Pancreas (tissue), 10 donors: ENCODE measurements around the gene CFAP97. TPM values are rescaled to one million over a fixed set of nuclear protein-coding genes. Genes with fewer than 3 reads are reported as not detected.
A peak's percentile ranks its signal among the peaks of the same experiment; 100 is the strongest.

ENCODE experiments used
- ATAC-seq, 4 donors: fragments of 200-7000 bp; cut with Tn5 transposase; one replicate each; pipeline versions ENCODE4 v1.8.0 to v1.9.1; 2020; ENCODE audit warnings: mild to moderate bottlenecking in 4 of 4, moderate library complexity in 4 of 4
- DNase-seq, 6 donors: peaks; one replicate each; pipeline ENCODE4 v3.0.0-alpha.2; 2020
- FAIRE-seq: peaks from 2 replicates; lab custom pipeline; 2012; peaks lifted over from hg19 to GRCh38; lab: Jason Lieb, UNC
- H3K27ac ChIP-seq, 4 donors: fragments of 200-600 bp; sonication (generic); 1 replicate in 3 of 4; 2 replicates in 1 of 4; pipeline versions ENCODE4 v1.5.0 to v1.8.0; 2020
- H3K27me3 ChIP-seq, 4 donors: fragments of 200-600 bp; one replicate each; pipeline ENCODE4 v1.8.0; 2021
- H3K36me3 ChIP-seq, 3 donors: fragments of 200-600 bp; sonication (generic) in 1 of 3; one replicate each; pipeline versions ENCODE4 v1.5.0 to v1.8.0; 2020 to 2021
- H3K4me1 ChIP-seq, 3 donors: fragments of 200-600 bp; one replicate each; pipeline ENCODE4 v1.8.0; 2021
- H3K4me3 ChIP-seq, 4 donors: fragments of 200-600 bp; sonication (generic) in 2 of 4; one replicate each; pipeline versions ENCODE4 v1.5.0 to v1.8.0; 2020 to 2021
- H3K9me3 ChIP-seq, 4 donors: fragments of 200-600 bp; one replicate each; pipeline ENCODE4 v1.8.0; 2021
- WGBS, 2 donors: extraction: QIAGEN DNeasy Blood & Tissue Kit; methylation state at CpG; one replicate each; pipeline ENCODE4 v1.1.7; 2013; 5-methylcytosine and 5-hydroxymethylcytosine counted together
- intact Hi-C, 3 donors: fragments of 100-400 bp; cut with DNase I; formaldehyde crosslinking; loops; one replicate each; pipeline versions ENCODE4 v1.11.1 to v1.14.2; 2022
- polyA plus RNA-seq, 2 donors: library from polyadenylated mRNA; stranded (reverse); fragments of 200-250 nt; gene quantifications; one replicate each; pipeline ENCODE4 v1.2.3, GENCODE V29; 2013
- total RNA-seq, 6 donors: library from RNA; stranded (reverse); fragmentation: NEBNext Ultra II Directional in 4 of 6; extraction: Animal tissue kit (Norgen Biotek cat#: 25700) in 4 of 6; gene quantifications; one replicate each; pipeline versions ENCODE4 v1.2.1 to v1.2.4, GENCODE V29; 2021 to 2023
- TF ChIP-seq, protein P1 (sequence below), 4 donors: fragments of 200-600 bp; sonication (generic) in 3 of 4; IDR thresholded peaks; one replicate each; pipeline versions ENCODE4 v1.5.0 to v1.8.0; 2021; ENCODE audit warnings: antibody characterized with exemption in 4 of 4
- donor health status: healthy with polysubstance abuse.
- donor health status: DM: no; HTN: no; CAD: no; lungs with moderate emphysema.
- donor health status: DM: no; HTN: no; CAD: no.
- donor health status: control.
- donor health status: control.
- donor health status: Bipolar disorder and iron deficiency.
- donor health status: DM: yes; HTN: yes; CAD: no.
- donor health status: DM: no; HTN: no; CAD: no.
- donor health status: DM: no; HTN: no; CAD: no.
- donor health status: DM: yes; HTN: yes; CAD: no.

The CFAP97 gene
- total and polyA plus RNA-seq, 8 donors, result 3.4 to 19.2 (median 14.4) TPM

DNA sequence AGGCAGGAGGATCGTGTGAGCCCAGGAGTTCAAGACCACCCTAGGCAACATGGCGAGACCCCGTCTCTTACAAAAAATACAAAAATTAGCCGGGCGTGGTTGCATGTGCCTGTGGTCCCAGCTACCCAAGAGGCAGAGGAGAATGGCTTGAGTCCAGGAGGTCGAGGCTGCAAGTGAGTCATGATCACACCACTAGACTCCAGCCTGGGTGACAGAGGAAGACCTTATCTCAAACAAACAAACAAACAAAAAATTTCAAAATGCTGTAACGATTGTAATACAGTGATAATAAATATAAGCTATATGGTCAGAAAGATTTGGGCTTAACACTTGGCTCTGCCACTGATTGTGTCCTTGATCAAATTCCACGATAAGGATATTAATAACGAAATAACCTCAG, 36.6 kb downstream of the CFAP97 start:
- WGBS, 2 donors, result 81 to 85% methylated on average over 9 of the region's 9 CpGs
- intact Hi-C loops, result no loop called here
- H3K9me3 ChIP-seq, result no peaks in the 10 kb centered on the region
- TF ChIP-seq, protein P1, sequence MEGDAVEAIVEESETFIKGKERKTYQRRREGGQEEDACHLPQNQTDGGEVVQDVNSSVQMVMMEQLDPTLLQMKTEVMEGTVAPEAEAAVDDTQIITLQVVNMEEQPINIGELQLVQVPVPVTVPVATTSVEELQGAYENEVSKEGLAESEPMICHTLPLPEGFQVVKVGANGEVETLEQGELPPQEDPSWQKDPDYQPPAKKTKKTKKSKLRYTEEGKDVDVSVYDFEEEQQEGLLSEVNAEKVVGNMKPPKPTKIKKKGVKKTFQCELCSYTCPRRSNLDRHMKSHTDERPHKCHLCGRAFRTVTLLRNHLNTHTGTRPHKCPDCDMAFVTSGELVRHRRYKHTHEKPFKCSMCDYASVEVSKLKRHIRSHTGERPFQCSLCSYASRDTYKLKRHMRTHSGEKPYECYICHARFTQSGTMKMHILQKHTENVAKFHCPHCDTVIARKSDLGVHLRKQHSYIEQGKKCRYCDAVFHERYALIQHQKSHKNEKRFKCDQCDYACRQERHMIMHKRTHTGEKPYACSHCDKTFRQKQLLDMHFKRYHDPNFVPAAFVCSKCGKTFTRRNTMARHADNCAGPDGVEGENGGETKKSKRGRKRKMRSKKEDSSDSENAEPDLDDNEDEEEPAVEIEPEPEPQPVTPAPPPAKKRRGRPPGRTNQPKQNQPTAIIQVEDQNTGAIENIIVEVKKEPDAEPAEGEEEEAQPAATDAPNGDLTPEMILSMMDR (IDR thresholded peaks at IDR 0.05), result no peak
- ATAC-seq, result no peak
- peaks cover 0 to 21% (median 4%) of the 10 kb centered on the region in 3 donors for H3K36me3 ChIP-seq
- FAIRE-seq, result no peak
- no peaks in the 10 kb centered on the region for H3K4me1 ChIP-seq
- no peak overlapping the region for H3K27ac ChIP-seq
- DNase-seq, result no peak
- no peaks in the 10 kb centered on the region for H3K27me3 ChIP-seq
- no peak overlapping the region for H3K4me3 ChIP-seq

DNA sequence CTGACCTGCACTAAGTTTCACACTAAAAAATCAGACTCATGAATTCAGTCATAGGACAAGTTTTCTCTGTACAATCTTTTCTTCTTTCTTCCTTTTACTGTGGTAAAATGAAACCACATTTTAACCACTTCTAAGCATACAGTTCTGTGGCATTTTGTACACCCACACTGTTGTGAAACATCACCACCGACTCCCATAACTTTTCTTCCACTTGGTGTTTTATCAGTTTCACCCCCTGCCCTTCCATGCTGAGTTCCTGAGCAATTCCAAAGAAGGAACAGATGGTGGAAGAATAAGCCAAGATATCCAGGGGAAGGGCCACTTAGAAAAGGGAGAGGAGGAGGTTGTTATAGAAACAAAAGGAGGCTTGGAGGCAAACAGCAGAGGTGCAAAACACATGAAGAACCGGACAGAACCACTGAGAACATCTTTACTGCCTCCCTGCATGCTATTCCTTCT, 38.2 kb downstream of the CFAP97 start:
- Histone ChIP-seq H3K4me1 (no peaks in the 10 kb centered on the region), H3K27ac (no peak overlapping the region), H3K4me3 (no peak overlapping the region), H3K27me3 (no peaks in the 10 kb centered on the region), H3K36me3 (peaks cover 0 to 22% (median 7%) of the 10 kb centered on the region in 3 donors), H3K9me3 (no peaks in the 10 kb centered on the region)
- intact Hi-C loops, result no loop called here
- DNase-seq (no peak), ATAC-seq (peak in 1 of 4 donors; percentile 27), FAIRE-seq (no peak)
- TF ChIP-seq, protein P1 (IDR thresholded peaks at IDR 0.05), result no peak
- 63 to 77% methylated on average over 2 of the region's 2 CpGs for WGBS, 2 donors

DNA sequence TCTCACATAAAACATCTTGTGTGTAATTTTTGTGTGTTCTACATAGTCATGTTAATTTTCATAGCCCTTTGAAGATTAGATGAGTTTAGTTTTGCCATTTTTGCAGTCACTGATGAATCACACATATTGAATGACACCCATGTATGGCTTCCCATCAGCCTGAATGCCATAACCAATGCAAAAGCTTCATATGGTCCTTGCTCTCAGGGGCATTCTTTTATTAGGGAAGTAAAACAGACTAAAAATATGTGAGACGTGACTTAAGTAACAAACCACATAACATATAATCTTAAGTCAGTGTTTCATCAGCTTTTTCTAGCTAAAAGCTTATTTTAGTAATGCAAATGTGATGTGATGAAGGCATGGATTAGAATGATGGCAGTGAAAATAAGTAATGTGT, 52.5 kb downstream of the CFAP97 start:
- intact Hi-C loops, result no loop called here
- 92 to 98% methylated on average over 1 of the region's 1 CpG for WGBS, 2 donors
- peaks cover 0 to 4% (median 0%) of the 10 kb centered on the region in 3 donors for H3K36me3 ChIP-seq
- no peak for DNase-seq
- H3K4me1 ChIP-seq, result no peaks in the 10 kb centered on the region
- H3K9me3 ChIP-seq, result no peaks in the 10 kb centered on the region
- H3K27me3 ChIP-seq, result no peaks in the 10 kb centered on the region
- no peak overlapping the region for H3K4me3 ChIP-seq
- no peak for FAIRE-seq
- ATAC-seq, result no peak
- TF ChIP-seq, protein P1 (IDR thresholded peaks at IDR 0.05), result no peak
- no peak overlapping the region for H3K27ac ChIP-seq

DNA sequence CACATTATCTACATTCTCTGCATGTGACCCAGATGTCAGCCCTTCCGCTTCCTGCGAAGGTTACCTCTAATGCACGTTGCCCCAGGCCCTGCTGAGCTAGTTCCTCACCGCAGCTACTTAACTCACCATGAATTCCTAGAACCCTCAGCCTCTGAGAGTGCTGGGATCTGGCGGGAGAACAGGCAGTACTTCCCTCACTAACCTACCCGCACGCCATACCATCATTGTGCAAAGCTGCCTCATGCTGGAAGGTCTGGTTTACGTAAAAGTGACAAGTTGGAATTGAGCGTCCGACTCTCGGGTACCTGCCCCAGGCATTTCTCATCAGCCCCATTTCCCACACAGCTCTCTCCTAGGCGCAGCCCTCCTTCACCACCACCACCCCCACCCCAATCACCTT, 54.4 kb downstream of the CFAP97 start:
- Histone ChIP-seq H3K36me3 (peaks cover 0 to 5% (median 0%) of the 10 kb centered on the region in 3 donors), H3K4me1 (no peaks in the 10 kb centered on the region), H3K27ac (no peak overlapping the region), H3K9me3 (no peaks in the 10 kb centered on the region), H3K4me3 (no peak overlapping the region), H3K27me3 (no peaks in the 10 kb centered on the region)
- DNase-seq, result no peak
- TF ChIP-seq, protein P1 (IDR thresholded peaks at IDR 0.05), result no peak
- intact Hi-C loops, result no loop called here
- 93 to 94% methylated on average over 12 of the region's 12 CpGs for WGBS, 2 donors
- ATAC-seq, result no peak
- FAIRE-seq, result no peak

DNA sequence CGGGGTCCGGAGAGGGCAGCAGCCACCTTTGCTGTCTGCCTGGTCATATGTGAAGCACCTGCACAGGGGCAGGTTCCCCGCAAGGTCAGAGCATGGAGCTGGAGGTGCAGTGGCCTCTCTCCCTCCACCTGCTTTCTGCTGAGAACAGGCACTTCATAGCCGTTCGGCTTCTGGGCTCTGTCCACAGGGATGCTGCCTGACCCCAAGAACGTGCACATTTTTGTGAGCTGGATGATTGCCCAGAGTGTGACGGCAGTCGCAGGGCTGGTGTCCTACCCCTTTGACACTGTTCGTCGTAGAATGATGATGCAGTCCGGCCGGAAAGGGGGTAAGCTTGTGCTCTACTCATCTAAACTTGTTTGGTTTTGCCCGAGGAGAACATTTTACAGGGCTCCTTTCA, 58.2 kb downstream of the CFAP97 start:
- DNase-seq (peak in 1 of 6 donors; percentile 22), FAIRE-seq (no peak)
- WGBS, 2 donors, result 70 to 72% methylated on average over 13 of the region's 13 CpGs

More for the DNA sequence above, 58.2 kb downstream of the CFAP97 start:
- H3K36me3 ChIP-seq, result peaks cover 0 to 5% (median 0%) of the 10 kb centered on the region in 3 donors
- no peak overlapping the region for H3K27ac ChIP-seq
- H3K4me3 ChIP-seq, result no peak overlapping the region
- intact Hi-C loops, result no loop called here
- no peaks in the 10 kb centered on the region for H3K9me3 ChIP-seq
- no peaks in the 10 kb centered on the region for H3K27me3 ChIP-seq
- TF ChIP-seq, protein P1 (IDR thresholded peaks at IDR 0.05), result no peak
- ATAC-seq, result no peak
- peaks cover 0 to 6% (median 0%) of the 10 kb centered on the region in 3 donors for H3K4me1 ChIP-seq
